Activated naive CD8-positive, alpha-beta T cell treated with anti-CD3 and anti-CD28 coated beads, Interleukin-2, amount 10 ng/mL, durations not matched to agents 7 days and 5 days (primary cell): ENCODE data around the gene ZFP91. TPM values are rescaled to one million over a fixed set of nuclear protein-coding genes. Genes with fewer than 3 reads are reported as not detected.

ENCODE experiments used
- ATAC-seq: fragments of 150-1000 bp; cut with Tn5 transposase; one replicate; pipeline ENCODE4 v1.10.0; 2021; ENCODE audit warnings: low read depth, moderate library complexity
- POLR2A ChIA-PET: fragments of 350-600 bp; sonication (Branson Sonifier 250); formaldehyde crosslinking; loops from one replicate; lab custom pipeline; 2021; ENCODE audit warnings: antibody characterized with exemption; lab: Charles Lee
- DNase-seq: peaks from one replicate; pipeline ENCODE4 v3.0.0; 2021
- H3K27ac Mint-ChIP-seq: one replicate; pipeline ENCODE4 v1.8.0; 2022; ENCODE audit warnings: mild to moderate bottlenecking, mixed read lengths
- H3K27me3 Mint-ChIP-seq: one replicate; pipeline ENCODE4 v1.8.0; 2022; ENCODE audit warnings: mild to moderate bottlenecking, moderate library complexity, mixed read lengths
- H3K36me3 Mint-ChIP-seq: one replicate; pipeline ENCODE4 v1.8.0; 2021; ENCODE audit warnings: mild to moderate bottlenecking, mixed read lengths
- H3K4me1 Mint-ChIP-seq: one replicate; pipeline ENCODE4 v1.8.0; 2021; ENCODE audit warnings: mixed read lengths
- H3K4me3 Mint-ChIP-seq: one replicate; pipeline ENCODE4 v1.8.0; 2022; ENCODE audit warnings: mild to moderate bottlenecking, moderate library complexity, mixed read lengths
- H3K9me3 Mint-ChIP-seq: one replicate; pipeline ENCODE4 v1.8.0; 2021; ENCODE audit warnings: mixed read lengths
- total RNA-seq, 2 experiments: library from RNA; stranded (reverse); gene quantifications; one replicate each; pipeline ENCODE4 v1.2.3, GENCODE V29; 2021

The ZFP91 gene
- total RNA-seq, 2 experiments from 2014 or later, result 52.8 to 54.2 TPM

- Mint-ChIP-seq H3K4me1 (peaks cover 2% of the 10 kb centered on the region), H3K27ac (no peak overlapping the region), H3K4me3 (no peak overlapping the region), H3K36me3 (no peaks in the 10 kb centered on the region), H3K9me3 (peaks cover 7% of the 10 kb centered on the region), H3K27me3 (no peaks in the 10 kb centered on the region)
- DNase-seq (no peak), ATAC-seq (no peak)
- POLR2A ChIA-PET, result no interaction called here
These were observed 67.0 kb downstream of the ZFP91 start for GRCh38 chr11:58645854-58646253.

DNA sequence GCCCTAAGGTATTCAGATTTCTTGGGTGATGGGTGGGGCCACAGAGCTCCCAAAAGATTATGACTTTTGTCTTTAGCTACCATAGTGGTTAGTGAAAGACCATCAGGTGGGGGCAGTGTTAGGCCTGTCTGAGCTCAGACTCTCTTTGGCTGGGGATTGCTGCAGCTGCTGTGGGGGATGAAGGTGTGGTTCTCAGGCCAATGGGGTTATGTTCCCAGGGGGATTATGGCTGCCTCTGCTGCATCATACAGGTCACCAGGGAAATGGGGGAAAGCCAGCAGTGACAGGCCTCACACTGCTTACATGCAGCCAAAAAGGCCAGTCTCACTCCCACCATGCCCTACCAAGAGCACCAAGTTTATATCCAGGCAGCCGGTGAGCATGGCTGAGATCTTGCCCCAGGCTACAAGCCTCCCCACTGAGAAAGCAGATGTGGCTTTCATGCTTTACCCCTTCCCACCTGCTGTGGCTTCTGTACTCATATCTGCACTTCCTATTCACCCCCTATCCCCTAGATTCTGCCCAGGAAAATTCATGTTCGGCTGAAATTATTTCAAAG lies 68.4 kb downstream of the ZFP91 start:
- Mint-ChIP-seq H3K9me3 (peaks cover 7% of the 10 kb centered on the region), H3K27ac (no peak overlapping the region), H3K4me3 (no peak overlapping the region), H3K4me1 (peaks cover 2% of the 10 kb centered on the region), H3K27me3 (peaks cover 2% of the 10 kb centered on the region), H3K36me3 (no peaks in the 10 kb centered on the region)
- POLR2A ChIA-PET, result no interaction called here
- ATAC-seq (no peak), DNase-seq (no peak)

DNA sequence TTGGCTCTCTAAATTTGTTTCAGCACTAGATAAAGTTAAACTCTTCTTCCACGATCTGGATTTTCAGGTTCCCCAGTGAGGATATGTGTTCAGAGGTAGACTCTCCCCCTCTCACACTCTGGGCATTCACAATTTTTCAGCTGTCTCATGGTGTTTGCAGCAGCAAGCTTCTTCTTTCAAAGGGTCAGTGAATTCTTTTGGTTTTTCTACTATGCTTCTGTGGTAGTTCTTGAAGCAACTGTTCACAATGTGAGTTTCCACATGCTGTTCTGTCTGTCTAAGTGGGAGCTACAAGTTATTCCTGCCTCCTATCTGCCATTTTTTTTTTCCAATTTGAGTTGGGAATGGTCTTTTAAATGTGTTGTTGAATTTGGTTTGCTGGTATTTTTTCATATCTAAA lies 69.0 kb downstream of the ZFP91 start:
- peaks cover 2% of the 10 kb centered on the region for H3K27me3 Mint-ChIP-seq
- H3K27ac Mint-ChIP-seq, result no peak overlapping the region
- H3K9me3 Mint-ChIP-seq, result peaks cover 7% of the 10 kb centered on the region
- H3K4me3 Mint-ChIP-seq, result no peak overlapping the region
- H3K36me3 Mint-ChIP-seq, result no peaks in the 10 kb centered on the region
- peaks cover 2% of the 10 kb centered on the region for H3K4me1 Mint-ChIP-seq
- POLR2A ChIA-PET, result no interaction called here
- DNase-seq (no peak), ATAC-seq (no peak)

GRCh38 chr11:58649623-58650022 lies 70.8 kb downstream of the ZFP91 start:
- peaks cover 6% of the 10 kb centered on the region for H3K4me1 Mint-ChIP-seq
- DNase-seq (no peak), ATAC-seq (no peak)
- no peak overlapping the region for H3K27ac Mint-ChIP-seq
- H3K9me3 Mint-ChIP-seq, result peaks cover 7% of the 10 kb centered on the region
- H3K4me3 Mint-ChIP-seq, result no peak overlapping the region
- POLR2A ChIA-PET, result no interaction called here
- no peaks in the 10 kb centered on the region for H3K36me3 Mint-ChIP-seq
- peaks cover 2% of the 10 kb centered on the region for H3K27me3 Mint-ChIP-seq

DNA sequence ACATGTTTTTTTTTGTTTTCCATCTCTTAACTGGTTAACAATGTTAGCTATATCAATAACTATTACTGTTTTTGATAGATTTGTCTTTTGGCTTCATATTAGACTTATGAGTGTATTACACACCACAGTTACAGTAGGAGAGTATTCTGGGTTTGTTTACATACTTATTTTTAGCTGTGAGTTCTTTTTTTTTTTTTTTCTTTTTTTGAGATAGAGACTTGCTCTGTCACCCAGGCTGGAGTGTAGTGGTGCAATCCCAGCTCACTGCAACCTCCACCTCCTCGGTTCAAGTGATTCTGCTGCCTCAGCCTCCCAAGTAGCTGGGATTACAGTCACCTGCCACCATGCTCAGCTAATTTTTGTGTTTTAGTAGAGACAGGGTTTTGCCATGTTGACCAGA lies 71.6 kb downstream of the ZFP91 start:
- POLR2A ChIA-PET, result interaction anchor here (0.6 kb wide), 2 partner anchors 30 to 59 kb away, joined by 4 to 5 read pairs; no protein-coding TSS in a partner anchor
- no peak overlapping the region for H3K4me3 Mint-ChIP-seq
- no peaks in the 10 kb centered on the region for H3K36me3 Mint-ChIP-seq
- peaks cover 6% of the 10 kb centered on the region for H3K9me3 Mint-ChIP-seq
- no peak overlapping the region for H3K27ac Mint-ChIP-seq
- DNase-seq (no peak), ATAC-seq (no peak)
- peaks cover 2% of the 10 kb centered on the region for H3K27me3 Mint-ChIP-seq
- H3K4me1 Mint-ChIP-seq, result peaks cover 8% of the 10 kb centered on the region

- DNase-seq (no peak), ATAC-seq (no peak)
- H3K9me3 Mint-ChIP-seq, result peaks cover 4% of the 10 kb centered on the region
- peaks cover 7% of the 10 kb centered on the region for H3K4me1 Mint-ChIP-seq
- no peaks in the 10 kb centered on the region for H3K36me3 Mint-ChIP-seq
- H3K27ac Mint-ChIP-seq, result no peak overlapping the region
- peaks cover 2% of the 10 kb centered on the region for H3K27me3 Mint-ChIP-seq
- no peak overlapping the region for H3K4me3 Mint-ChIP-seq
- POLR2A ChIA-PET, result no interaction called here
These were observed 73.9 kb downstream of the ZFP91 start for GRCh38 chr11:58652726-58653280.

- H3K4me1 Mint-ChIP-seq, result peaks cover 7% of the 10 kb centered on the region
- H3K36me3 Mint-ChIP-seq, result no peaks in the 10 kb centered on the region
- ATAC-seq, result peak; percentile 98
- peak; percentile 81 for DNase-seq
- no peak overlapping the region for H3K4me3 Mint-ChIP-seq
- peaks cover 2% of the 10 kb centered on the region for H3K9me3 Mint-ChIP-seq
- POLR2A ChIA-PET, result no interaction called here
- no peak overlapping the region for H3K27ac Mint-ChIP-seq
- H3K27me3 Mint-ChIP-seq, result peaks cover 2% of the 10 kb centered on the region
These were observed 75.4 kb downstream of the ZFP91 start for GRCh38 chr11:58654079-58654907.

- peaks cover 2% of the 10 kb centered on the region for H3K27me3 Mint-ChIP-seq
- H3K36me3 Mint-ChIP-seq, result no peaks in the 10 kb centered on the region
- POLR2A ChIA-PET, result no interaction called here
- no peak overlapping the region for H3K4me3 Mint-ChIP-seq
- H3K9me3 Mint-ChIP-seq, result peaks cover 1% of the 10 kb centered on the region
- DNase-seq, result no peak
- no peak for ATAC-seq
- no peak overlapping the region for H3K27ac Mint-ChIP-seq
- peaks cover 7% of the 10 kb centered on the region for H3K4me1 Mint-ChIP-seq
These were observed 76.0 kb downstream of the ZFP91 start for GRCh38 chr11:58654908-58655296.

- ATAC-seq (no peak), DNase-seq (no peak)
- H3K4me3 Mint-ChIP-seq, result no peak overlapping the region
- peaks cover 2% of the 10 kb centered on the region for H3K27me3 Mint-ChIP-seq
- no peak overlapping the region for H3K27ac Mint-ChIP-seq
- POLR2A ChIA-PET, result no interaction called here
- peaks cover 7% of the 10 kb centered on the region for H3K4me1 Mint-ChIP-seq
- no peaks in the 10 kb centered on the region for H3K36me3 Mint-ChIP-seq
- no peaks in the 10 kb centered on the region for H3K9me3 Mint-ChIP-seq
These were observed 77.5 kb downstream of the ZFP91 start for GRCh38 chr11:58656348-58656747.

- H3K27ac Mint-ChIP-seq, result no peak overlapping the region
- H3K27me3 Mint-ChIP-seq, result no peaks in the 10 kb centered on the region
- POLR2A ChIA-PET, result no interaction called here
These were observed 79.8 kb downstream of the ZFP91 start for GRCh38 chr11:58658623-58659022.

GRCh38 chr11:58659404-58659803 lies 80.5 kb downstream of the ZFP91 start:
- Mint-ChIP-seq H3K36me3 (no peaks in the 10 kb centered on the region), H3K4me3 (no peak overlapping the region), H3K27ac (no peak overlapping the region), H3K4me1 (peaks cover 3% of the 10 kb centered on the region), H3K27me3 (no peaks in the 10 kb centered on the region), H3K9me3 (no peaks in the 10 kb centered on the region)
- POLR2A ChIA-PET, result no interaction called here
- no peak for DNase-seq
- no peak for ATAC-seq

More at GRCh38 chr11:58658623-58659022, 79.8 kb downstream of the ZFP91 start:
- no peaks in the 10 kb centered on the region for H3K9me3 Mint-ChIP-seq
- DNase-seq, result no peak
- H3K36me3 Mint-ChIP-seq, result no peaks in the 10 kb centered on the region
- no peak overlapping the region for H3K4me3 Mint-ChIP-seq
- no peak for ATAC-seq
- peaks cover 7% of the 10 kb centered on the region for H3K4me1 Mint-ChIP-seq

DNA sequence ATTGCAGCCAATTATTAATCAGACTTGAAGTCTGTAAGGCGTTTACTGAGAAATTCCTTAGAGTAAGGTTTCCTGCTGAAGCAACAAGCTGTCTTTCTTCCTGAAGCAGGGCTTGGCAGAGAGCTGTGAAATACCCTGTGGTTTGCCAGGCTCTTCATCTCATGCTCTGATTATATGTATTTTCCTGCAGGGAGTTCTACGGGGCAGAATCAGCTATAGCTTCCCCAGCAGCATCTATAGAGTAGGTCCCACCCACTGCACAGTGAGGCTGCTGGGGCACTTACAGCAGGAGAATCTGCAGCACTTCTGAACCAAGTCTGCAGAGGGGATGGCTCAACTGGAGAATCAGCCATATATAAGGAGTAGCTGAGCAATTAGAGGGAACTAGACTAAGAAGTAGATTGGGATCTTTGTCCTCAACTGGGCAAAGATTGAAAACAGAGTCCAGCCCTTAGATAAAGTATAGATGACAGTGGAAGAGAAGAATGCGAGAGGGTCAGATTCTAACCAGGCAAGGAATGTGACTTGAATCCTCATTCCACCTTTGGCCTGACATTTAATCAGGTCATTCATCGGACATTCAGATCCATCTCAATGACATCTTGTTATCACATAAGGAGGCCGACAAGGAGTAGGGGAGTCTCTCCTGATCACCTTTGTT lies 81.2 kb downstream of the ZFP91 start:
- Mint-ChIP-seq H3K9me3 (no peaks in the 10 kb centered on the region), H3K27ac (no peak overlapping the region), H3K27me3 (no peaks in the 10 kb centered on the region), H3K4me1 (peaks cover 2% of the 10 kb centered on the region), H3K4me3 (no peak overlapping the region), H3K36me3 (no peaks in the 10 kb centered on the region)
- POLR2A ChIA-PET, result no interaction called here
- ATAC-seq (no peak), DNase-seq (no peak)
